Keratinocyte (primary cell): ENCODE measurements around the gene PAM16.

Source experiments
- EZH2 ChIP-seq: IDR thresholded peaks from one replicate; pipeline ENCODE4 v1.6.1; 2012; ENCODE audit warnings: inconsistent platforms, mild to moderate bottlenecking, low read length, moderate library complexity
- TF ChIP-seq, protein P1 (sequence below), 3 experiments: IDR thresholded peaks in 1 of 3; conservative IDR thresholded peaks in 1 of 3; optimal IDR thresholded peaks in 1 of 3; 2 replicates in 2 of 3; 3 replicates in 1 of 3; pipeline versions ENCODE3 to v1.5.1; 2011; ENCODE audit warnings: low read length in 3 of 3, mild to moderate bottlenecking in 3 of 3, moderate library complexity in 2 of 3, control low read depth in 1 of 3, inconsistent platforms in 1 of 3; ENCODE audit not compliant: insufficient read depth in 2 of 3; ENCODE audit errors: extremely low read depth in 1 of 3

DNA sequence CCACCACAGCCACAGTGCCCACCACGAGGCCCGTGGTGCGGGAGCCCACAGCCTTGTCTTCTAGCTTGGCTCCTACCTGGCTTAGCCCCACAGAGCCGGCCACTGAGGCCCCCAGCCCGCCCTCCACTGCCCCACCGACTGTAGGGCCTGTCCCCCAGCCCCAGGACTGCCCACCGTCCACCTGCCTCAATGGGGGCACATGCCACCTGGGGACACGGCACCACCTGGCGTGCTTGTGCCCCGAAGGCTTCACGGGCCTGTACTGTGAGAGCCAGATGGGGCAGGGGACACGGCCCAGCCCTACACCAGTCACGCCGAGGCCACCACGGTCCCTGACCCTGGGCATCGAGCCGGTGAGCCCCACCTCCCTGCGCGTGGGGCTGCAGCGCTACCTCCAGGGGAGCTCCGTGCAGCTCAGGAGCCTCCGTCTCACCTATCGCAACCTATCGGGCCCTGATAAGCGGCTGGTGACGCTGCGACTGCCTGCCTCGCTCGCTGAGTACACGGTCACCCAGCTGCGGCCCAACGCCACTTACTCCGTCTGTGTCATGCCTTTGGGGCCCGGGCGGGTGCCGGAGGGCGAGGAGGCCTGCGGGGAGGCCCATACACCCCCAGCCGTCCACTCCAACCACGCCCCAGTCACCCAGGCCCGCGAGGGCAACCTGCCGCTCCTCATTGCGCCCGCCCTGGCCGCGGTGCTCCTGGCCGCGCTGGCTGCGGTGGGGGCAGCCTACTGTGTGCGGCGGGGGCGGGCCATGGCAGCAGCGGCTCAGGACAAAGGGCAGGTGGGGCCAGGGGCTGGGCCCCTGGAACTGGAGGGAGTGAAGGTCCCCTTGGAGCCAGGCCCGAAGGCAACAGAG is 31.0 kb upstream of the PAM16 start:
- no peak for TF ChIP-seq EZH2
- TF ChIP-seq, protein P1, sequence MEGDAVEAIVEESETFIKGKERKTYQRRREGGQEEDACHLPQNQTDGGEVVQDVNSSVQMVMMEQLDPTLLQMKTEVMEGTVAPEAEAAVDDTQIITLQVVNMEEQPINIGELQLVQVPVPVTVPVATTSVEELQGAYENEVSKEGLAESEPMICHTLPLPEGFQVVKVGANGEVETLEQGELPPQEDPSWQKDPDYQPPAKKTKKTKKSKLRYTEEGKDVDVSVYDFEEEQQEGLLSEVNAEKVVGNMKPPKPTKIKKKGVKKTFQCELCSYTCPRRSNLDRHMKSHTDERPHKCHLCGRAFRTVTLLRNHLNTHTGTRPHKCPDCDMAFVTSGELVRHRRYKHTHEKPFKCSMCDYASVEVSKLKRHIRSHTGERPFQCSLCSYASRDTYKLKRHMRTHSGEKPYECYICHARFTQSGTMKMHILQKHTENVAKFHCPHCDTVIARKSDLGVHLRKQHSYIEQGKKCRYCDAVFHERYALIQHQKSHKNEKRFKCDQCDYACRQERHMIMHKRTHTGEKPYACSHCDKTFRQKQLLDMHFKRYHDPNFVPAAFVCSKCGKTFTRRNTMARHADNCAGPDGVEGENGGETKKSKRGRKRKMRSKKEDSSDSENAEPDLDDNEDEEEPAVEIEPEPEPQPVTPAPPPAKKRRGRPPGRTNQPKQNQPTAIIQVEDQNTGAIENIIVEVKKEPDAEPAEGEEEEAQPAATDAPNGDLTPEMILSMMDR (optimal IDR thresholded peaks at IDR 0.05 in 1 of 3, IDR thresholded peaks at IDR 0.05 in 1 of 3, conservative IDR thresholded peaks at IDR 0.05 in 1 of 3; ENCODE audit: extremely low read depth in 1 of 3, insufficient read depth in 2 of 3, low read length in 3 of 3) = no peak
